Stimulated activated CD8-positive, alpha-beta memory T cell treated with anti-CD3 and anti-CD28 coated beads, Interleukin-2, amount 100 ng/mL, for 48 hours (primary cell): ENCODE data around the gene ZDHHC22.
A peak's percentile ranks its signal among the peaks of the same experiment; 100 is the strongest.

ENCODE experiments used
- DNase-seq, 2 donors: peaks; one replicate each; pipeline ENCODE4 v3.0.0-alpha.2; 2020; ENCODE audit warnings: low read depth in 2 of 2

The ZDHHC22 gene

GRCh38 chr14:77128414-77128891, 13.1 kb downstream of the ZDHHC22 start:
- no peak for DNase-seq

- DNase-seq, result no peak
Measured at GRCh38 chr14:77126461-77126990, 15.1 kb downstream of the ZDHHC22 start.

- no peak for DNase-seq
Measured at GRCh38 chr14:77125823-77126325, 15.7 kb downstream of the ZDHHC22 start.

- no peak for DNase-seq
Measured at GRCh38 chr14:77125281-77125801, 16.2 kb downstream of the ZDHHC22 start.

- DNase-seq, result peak; percentile 28 to 43
Measured at GRCh38 chr14:77124345-77125280, 17.0 kb downstream of the ZDHHC22 start.

GRCh38 chr14:77123381-77124325, 17.9 kb downstream of the ZDHHC22 start:
- no peak for DNase-seq

GRCh38 chr14:77122526-77123125, 19.0 kb downstream of the ZDHHC22 start:
- DNase-seq, result no peak

GRCh38 chr14:77120771-77121743, 20.5 kb downstream of the ZDHHC22 start:
- DNase-seq, result no peak

- no peak for DNase-seq
Measured at GRCh38 chr14:77119851-77120250, 21.7 kb downstream of the ZDHHC22 start.

GRCh38 chr14:77116172-77116817, 25.3 kb downstream of the ZDHHC22 start:
- no peak for DNase-seq

- no peak for DNase-seq
Measured at GRCh38 chr14:77114609-77115008, 27.0 kb downstream of the ZDHHC22 start.

- no peak for DNase-seq
Measured at GRCh38 chr14:77113644-77114043, 27.9 kb downstream of the ZDHHC22 start.

GRCh38 chr14:77111021-77111420, 30.6 kb downstream of the ZDHHC22 start:
- DNase-seq, result no peak

- no peak for DNase-seq
Measured at GRCh38 chr14:77110286-77110685, 31.3 kb downstream of the ZDHHC22 start.

- DNase-seq, result no peak
Measured at GRCh38 chr14:77109656-77110055, 31.9 kb downstream of the ZDHHC22 start.

GRCh38 chr14:77108753-77109152, 32.8 kb downstream of the ZDHHC22 start:
- DNase-seq, result no peak

- no peak for DNase-seq
Measured at GRCh38 chr14:77107228-77107627, 34.4 kb downstream of the ZDHHC22 start.

GRCh38 chr14:77106666-77107065, 34.9 kb downstream of the ZDHHC22 start:
- DNase-seq, result no peak
